ENCODE results near the gene CENPP. TPM values are rescaled to one million over a fixed set of nuclear protein-coding genes. Genes with fewer than 3 reads are reported as not detected.

CENPP gene
- total and polyA plus RNA-seq, 3 experiments from 2014 or later = 2.5 to 20.9 (median 19.5) TPM

DNA sequence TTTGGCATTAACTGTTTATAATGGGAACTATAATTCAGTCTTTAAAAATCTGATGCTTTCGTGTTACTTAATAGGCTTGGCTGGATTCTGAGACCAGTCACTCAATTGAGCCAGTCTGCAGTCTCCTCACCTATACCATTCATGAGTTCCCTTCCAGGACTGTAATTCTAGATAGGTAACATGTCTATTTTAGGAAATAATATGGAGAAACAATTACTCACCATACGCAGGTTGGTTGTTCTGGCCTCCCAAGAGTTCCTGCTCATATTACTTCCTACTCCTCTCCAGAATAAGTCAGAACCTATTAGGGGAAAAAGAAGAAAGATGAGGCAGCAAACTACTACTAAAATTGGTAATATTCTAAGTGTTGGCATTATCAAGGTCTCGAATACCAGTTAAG lies 27.7 kb upstream of the CENPP start:
- Histone ChIP-seq H3K27me3 (ENCODE audit: insufficient read depth, low read length, poor library complexity, severe bottlenecking) (no peaks in the 10 kb centered on the region), H3K4me3 (ENCODE audit: low read length) (no peak overlapping the region), H3K36me3 (ENCODE audit: insufficient read depth, low read length) (peaks cover 25% of the 10 kb centered on the region), H3K4me1 (ENCODE audit: insufficient read depth, low read length) (peaks cover 12% of the 10 kb centered on the region), H3K27ac (ENCODE audit: low read depth, low read length) (no peak overlapping the region), H3K9me3 (ENCODE audit: low read length) (no peaks in the 10 kb centered on the region)
- Mint-ChIP-seq H3K9me3 (no peaks in the 10 kb centered on the region), H3K27me3 (no peaks in the 10 kb centered on the region), H3K36me3 (peaks cover 0 to 59% (median 20%) of the 10 kb centered on the region in 3 donors), H3K4me3 (peak overlapping the region in 6 of 7 donors; percentile 66 to 79 (median 76)), H3K4me1 (peaks cover 28 to 50% (median 38%) of the 10 kb centered on the region in 3 donors), H3K27ac (peak overlapping the region in 7 of 8 donors; percentile 89 to 97 (median 94))
- POLR2A ChIA-PET = no interaction called here
- CTCF ChIA-PET = no interaction called here
- DNase-seq = no peak

DNA sequence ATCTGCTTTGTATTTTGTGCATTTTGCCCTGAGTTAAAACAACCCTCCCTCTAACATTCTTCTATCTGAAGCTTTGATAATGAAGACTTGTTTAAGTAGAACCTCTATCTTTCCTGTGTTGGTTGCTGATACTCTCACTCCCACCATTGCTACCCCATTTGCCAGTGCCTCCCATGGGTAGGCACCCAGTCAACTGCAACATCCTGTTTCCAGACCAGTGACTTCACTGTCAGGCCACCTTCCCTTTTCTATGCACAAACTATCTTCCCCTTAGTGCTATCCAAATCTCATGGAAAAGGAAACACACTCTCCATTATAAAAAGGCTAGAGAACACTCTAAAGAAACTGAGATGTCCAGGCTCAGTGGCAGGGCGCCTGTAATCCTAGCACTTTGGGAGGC lies 26.6 kb upstream of the CENPP start:
- H3K27ac Mint-ChIP-seq = peak overlapping the region in 5 of 8 donors; percentile 13 to 75 (median 35)
- peaks cover 19 to 39% (median 29%) of the 10 kb centered on the region in 3 donors for H3K4me1 Mint-ChIP-seq
- DNase-seq = no peak
- Histone ChIP-seq H3K4me3 (ENCODE audit: low read length) (no peak overlapping the region), H3K4me1 (ENCODE audit: insufficient read depth, low read length) (peaks cover 8% of the 10 kb centered on the region), H3K27ac (ENCODE audit: low read depth, low read length) (no peak overlapping the region), H3K9me3 (ENCODE audit: low read length) (no peaks in the 10 kb centered on the region), H3K36me3 (ENCODE audit: insufficient read depth, low read length) (peaks cover 30% of the 10 kb centered on the region), H3K27me3 (ENCODE audit: insufficient read depth, low read length, poor library complexity, severe bottlenecking) (no peaks in the 10 kb centered on the region)
- peaks cover 0 to 63% (median 22%) of the 10 kb centered on the region in 3 donors for H3K36me3 Mint-ChIP-seq
- CTCF ChIA-PET = no interaction called here
- POLR2A ChIA-PET = no interaction called here
- H3K27me3 Mint-ChIP-seq = no peaks in the 10 kb centered on the region
- H3K4me3 Mint-ChIP-seq = peak overlapping the region in 1 of 7 donors; percentile 50
- H3K9me3 Mint-ChIP-seq = no peaks in the 10 kb centered on the region

DNA sequence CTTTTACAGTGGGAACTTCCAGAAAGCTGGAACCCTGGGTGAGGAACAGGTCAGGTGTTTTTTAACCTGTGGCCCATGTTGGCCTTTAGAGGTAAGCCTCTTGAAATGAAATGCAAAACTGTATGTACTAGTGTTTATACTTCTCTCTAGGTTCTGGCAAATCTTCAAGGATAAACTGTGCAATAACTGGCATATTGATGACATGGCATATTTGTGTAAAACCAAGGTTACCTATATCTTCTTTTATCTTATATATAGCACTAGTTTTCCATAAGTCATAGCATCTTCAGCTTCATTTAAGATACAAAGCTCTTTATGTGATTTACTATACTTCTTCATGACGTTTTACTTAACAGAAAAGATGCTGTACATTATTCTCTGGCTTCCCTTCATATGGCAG lies 24.8 kb upstream of the CENPP start:
- H3K36me3 Mint-ChIP-seq = peaks cover 0 to 79% (median 29%) of the 10 kb centered on the region in 3 donors
- DNase-seq = no peak

DNA sequence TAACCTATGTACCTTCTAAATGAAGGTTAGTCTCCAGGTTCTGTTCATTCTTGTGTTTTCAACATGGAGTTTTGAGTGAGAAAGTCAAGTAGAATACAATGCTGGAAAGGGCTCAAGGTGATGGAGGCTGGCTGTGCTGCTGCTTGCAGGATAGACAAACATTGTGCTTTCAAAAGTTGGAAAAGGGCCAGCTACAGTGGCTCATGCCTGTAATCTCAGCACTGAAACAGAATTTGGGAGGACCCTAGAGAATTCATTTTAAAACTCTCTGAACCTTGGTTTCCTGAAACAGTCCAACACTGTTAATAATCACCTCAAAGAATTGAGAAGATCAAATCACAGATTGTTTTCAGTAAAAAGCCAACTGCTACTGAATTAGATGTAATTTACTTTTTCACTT lies 16.9 kb upstream of the CENPP start:
- Mint-ChIP-seq H3K9me3 (no peaks in the 10 kb centered on the region), H3K27ac (peak overlapping the region in 3 of 8 donors; percentile 3 to 22 (median 10)), H3K4me1 (peaks cover 24 to 33% (median 27%) of the 10 kb centered on the region in 3 donors), H3K27me3 (peaks cover 0 to 1% of the 10 kb centered on the region in 2 donors), H3K4me3 (no peak overlapping the region), H3K36me3 (peaks cover 8 to 84% (median 37%) of the 10 kb centered on the region in 3 donors)
- ChIA-PET CTCF (no interaction called here), POLR2A (no interaction called here)
- Histone ChIP-seq H3K36me3 (ENCODE audit: insufficient read depth, low read length) (peaks cover 52% of the 10 kb centered on the region), H3K4me3 (ENCODE audit: low read length) (no peak overlapping the region), H3K9me3 (ENCODE audit: low read length) (no peaks in the 10 kb centered on the region), H3K4me1 (ENCODE audit: insufficient read depth, low read length) (peaks cover 4% of the 10 kb centered on the region), H3K27me3 (ENCODE audit: insufficient read depth, low read length, poor library complexity, severe bottlenecking) (no peaks in the 10 kb centered on the region), H3K27ac (ENCODE audit: low read depth, low read length) (no peak overlapping the region)
- DNase-seq = no peak

More for the DNA sequence above, 24.8 kb upstream of the CENPP start:
- no peaks in the 10 kb centered on the region for H3K9me3 Mint-ChIP-seq
- H3K27ac Mint-ChIP-seq = no peak overlapping the region
- ChIA-PET POLR2A (interaction anchor here (0.6 kb wide), 1 partner anchor 26 kb away, joined by 3 read pairs; no protein-coding TSS in a partner anchor), CTCF (interaction anchor here (1.2 kb wide), 1 partner anchor 23 kb away, joined by 3 read pairs; no protein-coding TSS in a partner anchor)
- Histone ChIP-seq H3K36me3 (ENCODE audit: insufficient read depth, low read length) (peaks cover 35% of the 10 kb centered on the region), H3K9me3 (ENCODE audit: low read length) (no peaks in the 10 kb centered on the region), H3K4me1 (ENCODE audit: insufficient read depth, low read length) (no peaks in the 10 kb centered on the region), H3K4me3 (ENCODE audit: low read length) (no peak overlapping the region), H3K27me3 (ENCODE audit: insufficient read depth, low read length, poor library complexity, severe bottlenecking) (no peaks in the 10 kb centered on the region), H3K27ac (ENCODE audit: low read depth, low read length) (no peak overlapping the region)
- no peaks in the 10 kb centered on the region for H3K27me3 Mint-ChIP-seq
- H3K4me3 Mint-ChIP-seq = peak overlapping the region in 1 of 7 donors; percentile 37
- peaks cover 11 to 21% (median 14%) of the 10 kb centered on the region in 3 donors for H3K4me1 Mint-ChIP-seq

DNA sequence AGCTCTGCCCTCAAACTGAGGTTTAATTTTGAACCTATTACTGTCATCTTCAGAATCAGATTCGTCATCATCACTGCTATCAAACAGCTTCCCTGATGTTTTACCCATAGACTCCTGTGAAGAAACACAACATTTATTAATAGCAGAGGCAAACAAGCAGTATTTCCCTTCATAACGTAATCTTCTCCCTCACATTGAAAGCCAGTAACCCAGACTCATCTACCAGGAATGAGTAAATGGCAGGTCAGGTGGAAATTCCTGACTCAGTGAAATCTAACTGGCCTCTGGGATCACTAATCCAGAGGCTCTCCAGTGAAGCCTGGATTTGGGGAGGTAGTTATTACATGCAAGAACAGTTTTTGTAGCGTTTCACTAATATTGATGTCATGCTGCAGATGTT lies 15.2 kb upstream of the CENPP start:
- Mint-ChIP-seq H3K9me3 (no peaks in the 10 kb centered on the region), H3K27me3 (peaks cover 0 to 1% of the 10 kb centered on the region in 2 donors), H3K4me3 (no peak overlapping the region), H3K27ac (peak overlapping the region in 1 of 8 donors; percentile 17), H3K4me1 (peaks cover 33 to 43% (median 33%) of the 10 kb centered on the region in 3 donors), H3K36me3 (peaks cover 8 to 84% (median 41%) of the 10 kb centered on the region in 3 donors)
- Histone ChIP-seq H3K4me3 (ENCODE audit: low read length) (no peak overlapping the region), H3K27me3 (ENCODE audit: insufficient read depth, low read length, poor library complexity, severe bottlenecking) (no peaks in the 10 kb centered on the region), H3K36me3 (ENCODE audit: insufficient read depth, low read length) (peaks cover 51% of the 10 kb centered on the region), H3K27ac (ENCODE audit: low read depth, low read length) (no peak overlapping the region), H3K9me3 (ENCODE audit: low read length) (no peaks in the 10 kb centered on the region), H3K4me1 (ENCODE audit: insufficient read depth, low read length) (peaks cover 4% of the 10 kb centered on the region)
- POLR2A ChIA-PET = no interaction called here
- DNase-seq = no peak
- CTCF ChIA-PET = no interaction called here

DNA sequence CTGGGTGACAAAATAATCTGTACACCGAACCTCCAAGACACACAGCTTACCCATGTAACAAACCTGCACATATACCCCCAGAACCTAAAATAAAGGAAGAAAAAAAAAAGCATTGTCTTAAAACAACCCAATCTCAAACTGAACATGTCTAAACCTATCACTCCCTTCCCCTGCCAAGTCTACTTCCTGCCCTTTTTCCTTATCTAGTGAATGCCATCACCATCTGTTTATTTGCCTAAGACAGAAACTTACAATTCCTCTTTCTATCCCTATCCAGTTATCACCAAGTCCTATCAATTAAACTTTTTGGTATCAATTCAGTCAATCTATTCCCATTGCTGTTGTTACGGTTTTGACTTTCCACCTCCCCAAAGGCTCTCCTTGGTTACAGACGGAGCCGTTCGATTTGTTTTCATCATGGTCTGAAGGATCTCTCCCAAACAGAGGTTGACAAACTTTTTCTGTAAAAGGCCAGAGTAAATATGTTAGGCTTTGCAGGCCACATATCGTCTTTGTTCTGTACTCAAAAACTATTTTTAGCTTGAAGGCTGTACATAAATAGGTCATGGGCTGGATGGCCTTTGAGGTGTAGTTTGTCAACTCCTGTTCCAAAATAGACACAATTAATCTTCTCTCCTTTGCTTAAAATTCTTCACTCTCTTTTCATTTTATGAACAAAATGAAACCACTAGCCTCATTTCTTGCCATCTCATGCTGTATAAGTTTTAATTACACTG lies 12.7 kb upstream of the CENPP start:
- no peak for DNase-seq
- POLR2A ChIA-PET = no interaction called here
- H3K27ac ChIP-seq (ENCODE audit: low read depth, low read length) = no peak overlapping the region
- Mint-ChIP-seq H3K4me3 (no peak overlapping the region), H3K36me3 (peaks cover 8 to 84% (median 44%) of the 10 kb centered on the region in 3 donors), H3K27ac (peak overlapping the region in 5 of 8 donors; percentile 1 to 72 (median 5)), H3K9me3 (no peaks in the 10 kb centered on the region), H3K27me3 (peaks cover 0 to 1% of the 10 kb centered on the region in 2 donors), H3K4me1 (peaks cover 30 to 43% (median 33%) of the 10 kb centered on the region in 3 donors)
- peaks cover 49% of the 10 kb centered on the region for H3K36me3 ChIP-seq (ENCODE audit: insufficient read depth, low read length)
- H3K9me3 ChIP-seq (ENCODE audit: low read length) = no peaks in the 10 kb centered on the region
- CTCF ChIA-PET = no interaction called here
- no peak overlapping the region for H3K4me3 ChIP-seq (ENCODE audit: low read length)
- H3K27me3 ChIP-seq (ENCODE audit: insufficient read depth, low read length, poor library complexity, severe bottlenecking) = no peaks in the 10 kb centered on the region
- peaks cover 4% of the 10 kb centered on the region for H3K4me1 ChIP-seq (ENCODE audit: insufficient read depth, low read length)

DNA sequence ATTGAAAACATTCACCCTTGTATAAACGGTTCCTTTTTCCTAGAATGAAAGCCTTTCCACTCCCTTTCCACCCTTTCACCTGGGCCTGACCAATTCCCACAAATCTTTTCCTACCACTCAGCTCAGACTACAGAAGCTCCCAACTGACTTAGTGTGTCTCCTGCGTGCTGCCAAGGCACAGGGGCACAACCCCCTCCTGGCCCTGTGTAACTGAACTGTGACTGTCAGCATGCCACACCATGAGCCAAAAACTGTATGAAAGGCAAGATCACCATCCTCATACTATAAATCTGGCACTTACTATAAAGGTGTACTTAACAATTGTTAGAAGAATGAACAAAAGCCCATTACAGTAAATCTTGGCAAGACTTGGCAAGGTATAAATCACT lies 12.1 kb upstream of the CENPP start:
- ChIA-PET POLR2A (no interaction called here), CTCF (no interaction called here)
- Mint-ChIP-seq H3K36me3 (peaks cover 8 to 84% (median 41%) of the 10 kb centered on the region in 3 donors), H3K27ac (peak overlapping the region in 4 of 8 donors; percentile 1 to 64 (median 41)), H3K9me3 (no peaks in the 10 kb centered on the region), H3K4me1 (peaks cover 28 to 43% (median 33%) of the 10 kb centered on the region in 3 donors), H3K4me3 (peak overlapping the region in 1 of 7 donors; percentile 28), H3K27me3 (no peaks in the 10 kb centered on the region)
- Histone ChIP-seq H3K4me3 (ENCODE audit: low read length) (no peak overlapping the region), H3K9me3 (ENCODE audit: low read length) (no peaks in the 10 kb centered on the region), H3K4me1 (ENCODE audit: insufficient read depth, low read length) (peaks cover 4% of the 10 kb centered on the region), H3K27ac (ENCODE audit: low read depth, low read length) (no peak overlapping the region), H3K36me3 (ENCODE audit: insufficient read depth, low read length) (peaks cover 49% of the 10 kb centered on the region), H3K27me3 (ENCODE audit: insufficient read depth, low read length, poor library complexity, severe bottlenecking) (no peaks in the 10 kb centered on the region)
- no peak for DNase-seq

DNA sequence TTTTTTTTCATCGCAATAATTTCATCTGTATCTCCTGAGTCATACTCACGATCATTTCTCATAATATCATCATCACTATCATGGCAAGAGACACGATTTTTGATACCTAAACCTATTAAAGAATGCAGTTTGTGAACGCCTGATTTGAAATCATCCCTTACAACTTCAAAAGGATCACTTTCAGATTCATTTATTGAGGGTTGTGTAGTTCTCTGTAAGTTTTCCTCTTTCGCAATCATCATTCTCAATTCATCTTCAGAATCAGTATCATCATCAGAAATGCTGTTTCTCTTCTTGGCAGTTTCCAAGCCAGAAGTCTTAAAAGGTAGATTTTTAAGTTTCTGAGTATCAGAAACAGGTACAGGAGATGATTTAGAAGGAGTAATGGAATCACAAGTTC lies 10.3 kb upstream of the CENPP start:
- Histone ChIP-seq H3K27me3 (ENCODE audit: insufficient read depth, low read length, poor library complexity, severe bottlenecking) (no peaks in the 10 kb centered on the region), H3K36me3 (ENCODE audit: insufficient read depth, low read length) (peaks cover 38% of the 10 kb centered on the region), H3K4me3 (ENCODE audit: low read length) (no peak overlapping the region), H3K9me3 (ENCODE audit: low read length) (no peaks in the 10 kb centered on the region), H3K27ac (ENCODE audit: low read depth, low read length) (no peak overlapping the region), H3K4me1 (ENCODE audit: insufficient read depth, low read length) (peaks cover 4% of the 10 kb centered on the region)
- peaks cover 4 to 84% (median 36%) of the 10 kb centered on the region in 3 donors for H3K36me3 Mint-ChIP-seq
- no peaks in the 10 kb centered on the region for H3K9me3 Mint-ChIP-seq
- ChIA-PET POLR2A (no interaction called here), CTCF (no interaction called here)
- H3K27ac Mint-ChIP-seq = peak overlapping the region in 1 of 8 donors; percentile 22
- H3K4me1 Mint-ChIP-seq = peaks cover 26 to 38% (median 33%) of the 10 kb centered on the region in 3 donors
- H3K4me3 Mint-ChIP-seq = no peak overlapping the region
- no peaks in the 10 kb centered on the region for H3K27me3 Mint-ChIP-seq
- DNase-seq = no peak
